OCI-LY7 (cell line): ENCODE results near the gene DOCK1.

Experiments
- EZH2phosphoT487 ChIP-seq: fragments of 200-600 bp; sonication (generic); IDR thresholded peaks from 2 replicates; pipeline ENCODE4 v1.6.1; 2018; ENCODE audit warnings: low read depth, borderline replicate concordance, mild to moderate bottlenecking, mixed run types, antibody characterized with exemption, low read length, moderate library complexity, mixed read lengths
- TF ChIP-seq, protein P1 (sequence below): fragments of 200-600 bp; sonication (generic); conservative IDR thresholded peaks from 2 replicates; pipeline ENCODE4 v1.5.1; 2014; ENCODE audit warnings: mild to moderate bottlenecking, antibody characterized with exemption, low read length, moderate library complexity, mixed read lengths

DNA sequence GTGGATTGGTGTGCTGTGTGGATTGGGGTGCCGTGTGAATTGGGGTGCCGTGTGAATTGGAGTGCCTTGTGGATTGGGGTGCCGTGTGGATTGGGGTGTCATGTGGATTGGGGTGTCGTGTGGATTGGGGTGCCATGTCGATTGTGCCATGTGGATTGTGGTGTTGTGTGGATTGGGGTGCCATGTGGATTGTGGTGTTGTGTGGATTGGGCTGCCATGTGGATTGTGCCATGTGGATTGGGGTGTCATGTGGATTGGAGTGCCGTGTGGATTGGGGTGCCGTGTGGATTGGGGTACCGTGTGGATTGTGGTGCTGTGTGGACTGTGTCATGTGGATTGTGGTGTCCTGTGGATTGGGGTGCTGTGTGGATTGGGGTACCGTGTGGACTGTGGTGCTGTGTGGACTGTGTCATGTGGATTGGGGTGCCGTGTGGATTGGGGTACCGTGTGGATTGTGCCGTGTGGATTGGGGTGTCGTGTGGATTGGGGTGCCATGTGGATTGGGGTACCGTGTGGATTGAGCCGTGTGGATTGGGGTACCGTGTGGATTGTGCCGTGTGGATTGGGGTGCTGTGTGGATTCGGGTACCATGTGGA, 523.3 kb downstream of the DOCK1 start:
- TF ChIP-seq, protein P1, sequence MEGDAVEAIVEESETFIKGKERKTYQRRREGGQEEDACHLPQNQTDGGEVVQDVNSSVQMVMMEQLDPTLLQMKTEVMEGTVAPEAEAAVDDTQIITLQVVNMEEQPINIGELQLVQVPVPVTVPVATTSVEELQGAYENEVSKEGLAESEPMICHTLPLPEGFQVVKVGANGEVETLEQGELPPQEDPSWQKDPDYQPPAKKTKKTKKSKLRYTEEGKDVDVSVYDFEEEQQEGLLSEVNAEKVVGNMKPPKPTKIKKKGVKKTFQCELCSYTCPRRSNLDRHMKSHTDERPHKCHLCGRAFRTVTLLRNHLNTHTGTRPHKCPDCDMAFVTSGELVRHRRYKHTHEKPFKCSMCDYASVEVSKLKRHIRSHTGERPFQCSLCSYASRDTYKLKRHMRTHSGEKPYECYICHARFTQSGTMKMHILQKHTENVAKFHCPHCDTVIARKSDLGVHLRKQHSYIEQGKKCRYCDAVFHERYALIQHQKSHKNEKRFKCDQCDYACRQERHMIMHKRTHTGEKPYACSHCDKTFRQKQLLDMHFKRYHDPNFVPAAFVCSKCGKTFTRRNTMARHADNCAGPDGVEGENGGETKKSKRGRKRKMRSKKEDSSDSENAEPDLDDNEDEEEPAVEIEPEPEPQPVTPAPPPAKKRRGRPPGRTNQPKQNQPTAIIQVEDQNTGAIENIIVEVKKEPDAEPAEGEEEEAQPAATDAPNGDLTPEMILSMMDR, result no peak
- no peak for TF ChIP-seq EZH2phosphoT487
